H1 (cell line): ENCODE measurements around the gene NDUFB8. TPM values are rescaled to one million over a fixed set of nuclear protein-coding genes. Genes with fewer than 3 reads are reported as not detected.

Experiments used
- CBX5 ChIP-seq: fragments of 300-800, 300-1000 bp; sonication (generic); IDR thresholded peaks from 2 replicates; pipeline ENCODE4 v1.7.1; 2016; ENCODE audit warnings: antibody characterized with exemption, low read length, low read depth
- CHD7 ChIP-seq: fragments of 300-600 bp; sonication (generic); IDR thresholded peaks from 2 replicates; pipeline ENCODE4 v1.7.1; 2012; ENCODE audit warnings: low read length, moderate library complexity, mild to moderate bottlenecking, inconsistent platforms; ENCODE audit not compliant: insufficient replicate concordance
- FOSL1 ChIP-seq: IDR thresholded peaks from 2 replicates; pipeline ENCODE4 v1.6.1; 2011; ENCODE audit warnings: mild to moderate bottlenecking, low read depth, low read length, moderate library complexity; ENCODE audit not compliant: insufficient read depth
- GABPA ChIP-seq: IDR thresholded peaks from 2 replicates; pipeline ENCODE4 v1.6.1; 2011; ENCODE audit warnings: mild to moderate bottlenecking, low read length, moderate library complexity, borderline replicate concordance; ENCODE audit not compliant: insufficient read depth
- YY1 ChIP-seq: IDR thresholded peaks from 2 replicates; pipeline ENCODE4 v1.6.1; 2011; ENCODE audit warnings: low read depth, mild to moderate bottlenecking, low read length
- polyA plus RNA-seq, 7 experiments: library from polyadenylated mRNA; depleted of rRNA in 3 of 7; stranded (reverse) in 5 of 7; unstranded in 2 of 7; fragments of >200 nt in 5 of 7; fragments of 200-250 nt in 2 of 7; gene quantifications; 1 replicate in 5 of 7; 2 replicates in 1 of 7; 4 replicates in 1 of 7; pipeline versions ENCODE4 v1.2.1 to v1.2.3, GENCODE V29; 2011 to 2013; ENCODE audit warnings: missing spikeins in 2 of 7, mixed read lengths in 2 of 7
- total RNA-seq: library from RNA; stranded (reverse); fragmentation: NEBNext Ultra II Directional; extraction: Animal tissue kit (Norgen Biotek cat#: 25700); gene quantifications from 2 replicates; pipeline ENCODE4 v1.2.1, GENCODE V29; 2021

The NDUFB8 gene
- total and polyA plus RNA-seq, 2 of the 8 experiments (the other 6 are each of a cell fraction or from before 2014, with no cell fraction given) = 175 to 455 TPM

- TF ChIP-seq CHD7 (no peak), YY1 (no peak), GABPA (no peak), FOSL1 (no peak), CBX5 (no peak)
These were observed 5.1 kb upstream of the NDUFB8 start (continued) for GRCh38 chr10:100534726-100535125.
